Neural cell (in vitro differentiated cells): ENCODE data around the gene PIAS1. TPM values are rescaled to one million over a fixed set of nuclear protein-coding genes. Genes with fewer than 3 reads are reported as not detected.

ENCODE experiments used
- H2AFZ ChIP-seq: fragments of 200-600, 300-800 bp; sonication (generic), shearing (Covaris generic); 2 replicates; pipeline ENCODE4 v1.6.0; 2014; ENCODE audit warnings: low read depth, mild to moderate bottlenecking, antibody characterized with exemption, low read length, moderate library complexity
- H3F3A ChIP-seq: fragments of 200-600 bp; shearing (Covaris generic); 2 replicates; pipeline ENCODE4 v1.6.1; 2016; ENCODE audit warnings: mild to moderate bottlenecking, moderate library complexity, mixed read lengths, antibody characterized with exemption, low read length; ENCODE audit not compliant: insufficient read depth, poor library complexity, severe bottlenecking
- H3K27ac ChIP-seq: fragments of 200-600, 300-800 bp; sonication (generic), shearing (Covaris generic); 2 replicates; pipeline ENCODE4 v1.5.1; 2014; ENCODE audit warnings: mild to moderate bottlenecking, low read length, moderate library complexity
- H3K27me3 ChIP-seq: fragments of 300-800, 200-600 bp; sonication (generic), shearing (Covaris generic); 2 replicates; pipeline ENCODE4 v1.6.0; 2014; ENCODE audit warnings: mild to moderate bottlenecking, low read depth, low read length, moderate library complexity; ENCODE audit not compliant: insufficient read depth
- H3K36me3 ChIP-seq: fragments of 300-800, 200-600 bp; sonication (generic), shearing (Covaris generic); 2 replicates; pipeline ENCODE4 v1.5.1; 2014; ENCODE audit warnings: mild to moderate bottlenecking, antibody characterized with exemption, low read length, moderate library complexity; ENCODE audit not compliant: insufficient read depth
- H3K4me2 ChIP-seq: fragments of 300-800, 200-600 bp; sonication (generic), shearing (Covaris generic); 2 replicates; pipeline ENCODE4 v1.6.0; 2014; ENCODE audit warnings: mild to moderate bottlenecking, low read length
- H3K4me3 ChIP-seq: fragments of 300-800, 200-600 bp; sonication (generic), shearing (Covaris generic); 2 replicates; pipeline ENCODE4 v1.5.1; 2014; ENCODE audit warnings: mild to moderate bottlenecking, low read length, moderate library complexity
- H3K79me2 ChIP-seq: fragments of 200-600 bp; shearing (Covaris generic); replicated peaks from 2 replicates; pipeline ENCODE4 v1.6.0; 2014; ENCODE audit warnings: mild to moderate bottlenecking, low read length, moderate library complexity; ENCODE audit not compliant: insufficient read depth
- H3K9ac ChIP-seq: fragments of 300-800, 200-600 bp; sonication (generic), shearing (Covaris generic); 2 replicates; pipeline ENCODE4 v1.6.1; 2016; ENCODE audit warnings: mild to moderate bottlenecking, low read length, mixed read lengths
- H3K9me2 ChIP-seq: fragments of 200-600 bp; shearing (Covaris generic); 2 replicates; pipeline ENCODE4 v1.6.1; 2016; ENCODE audit warnings: mild to moderate bottlenecking, low read length, mixed read lengths; ENCODE audit not compliant: insufficient read depth
- H3K9me3 ChIP-seq: fragments of 200-600, 300-800 bp; sonication (generic), shearing (Covaris generic); 2 replicates; pipeline ENCODE4 v1.6.1; 2016; ENCODE audit warnings: mild to moderate bottlenecking, mixed run types, low read length, moderate library complexity, mixed read lengths
- H4K20me1 ChIP-seq: fragments of 200-600 bp; shearing (Covaris generic); 2 replicates; pipeline ENCODE4 v1.6.1; 2016; ENCODE audit warnings: mild to moderate bottlenecking, mixed run types; ENCODE audit not compliant: insufficient read depth
- EP300 ChIP-seq: fragments of 450-650 bp; conservative IDR thresholded peaks from 2 replicates; pipeline ENCODE4 v1.6.1; 2014; ENCODE audit warnings: antibody characterized with exemption, mild to moderate bottlenecking, moderate library complexity; ENCODE audit not compliant: poor library complexity, severe bottlenecking
- EZH2 ChIP-seq: fragments of 200-600, 300-800 bp; shearing (Covaris generic), sonication (generic); IDR thresholded peaks from 2 replicates; pipeline ENCODE4 v1.6.1; 2014; ENCODE audit warnings: antibody characterized with exemption, low read length, borderline replicate concordance, mild to moderate bottlenecking; ENCODE audit not compliant: insufficient read depth, poor library complexity, severe bottlenecking
- MXI1 ChIP-seq: fragments of 450-650 bp; conservative IDR thresholded peaks from 2 replicates; pipeline ENCODE4 v1.6.1; 2014; ENCODE audit warnings: antibody characterized with exemption, mild to moderate bottlenecking; ENCODE audit not compliant: poor library complexity, severe bottlenecking
- POLR2AphosphoS5 ChIP-seq: IDR thresholded peaks from 2 replicates; pipeline ENCODE4 v1.6.1; 2012
- RAD21 ChIP-seq: fragments of 450-650 bp; conservative IDR thresholded peaks from 2 replicates; pipeline ENCODE4 v1.6.1; 2014; ENCODE audit warnings: antibody characterized with exemption, mild to moderate bottlenecking, moderate library complexity
- SMC3 ChIP-seq: fragments of 450-650 bp; conservative IDR thresholded peaks from 2 replicates; pipeline ENCODE4 v1.6.1; 2014; ENCODE audit warnings: antibody characterized with exemption, mild to moderate bottlenecking, moderate library complexity; ENCODE audit not compliant: poor library complexity
- TAF1 ChIP-seq: IDR thresholded peaks from 2 replicates; pipeline ENCODE4 v1.6.1; 2012; ENCODE audit warnings: low read depth
- polyA plus RNA-seq: library from polyadenylated mRNA; depleted of rRNA; stranded (reverse); fragments of >200 nt; gene quantifications from 2 replicates; pipeline ENCODE4 v1.2.3, GENCODE V29; 2014
- TF ChIP-seq, protein P1 (sequence below): fragments of 450-650 bp; IDR thresholded peaks from 2 replicates; pipeline ENCODE4 v1.5.1; 2014; ENCODE audit warnings: antibody characterized with exemption, mild to moderate bottlenecking, moderate library complexity; ENCODE audit not compliant: poor library complexity, severe bottlenecking
- TF ChIP-seq, protein P2 (sequence below): IDR thresholded peaks from 2 replicates; pipeline ENCODE4 v1.6.1; 2012; ENCODE audit warnings: borderline replicate concordance

The PIAS1 gene
- polyA plus RNA-seq, 1 donor from 2014 or later, result 14.3 TPM

DNA sequence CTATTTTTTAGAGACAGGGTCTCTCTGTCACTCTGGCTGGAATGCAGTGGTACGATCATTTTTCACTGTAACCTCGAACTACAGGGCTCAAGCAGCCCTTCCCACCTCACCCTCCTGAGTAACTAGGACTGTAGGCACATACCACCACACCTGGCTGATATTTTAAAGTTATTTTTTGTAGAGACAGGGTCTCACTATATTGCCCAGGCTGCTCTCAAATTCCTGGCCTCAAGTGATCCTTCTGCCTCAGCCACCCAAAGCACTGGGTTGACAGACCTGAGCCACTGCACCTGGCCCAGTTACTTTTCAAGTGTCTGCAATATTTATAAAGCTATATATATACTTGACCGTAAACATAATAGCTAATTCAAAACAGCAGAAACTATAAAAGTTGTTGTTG, 75.0 kb downstream of the PIAS1 start:
- Histone ChIP-seq H3K27ac (no peak overlapping the region), H3K9ac (no peak overlapping the region), H3F3A (no peaks in the 10 kb centered on the region), H3K27me3 (no peaks in the 10 kb centered on the region), H3K9me2 (no peaks in the 10 kb centered on the region), H3K36me3 (no peaks in the 10 kb centered on the region), H3K9me3 (no peaks in the 10 kb centered on the region), H3K79me2 (peaks cover 16% of the 10 kb centered on the region), H3K4me2 (no peak overlapping the region), H4K20me1 (no peaks in the 10 kb centered on the region), H3K4me3 (no peak overlapping the region), H2AFZ (no peak overlapping the region)
- TF ChIP-seq POLR2AphosphoS5, result no peak
- TF ChIP-seq, protein P1, sequence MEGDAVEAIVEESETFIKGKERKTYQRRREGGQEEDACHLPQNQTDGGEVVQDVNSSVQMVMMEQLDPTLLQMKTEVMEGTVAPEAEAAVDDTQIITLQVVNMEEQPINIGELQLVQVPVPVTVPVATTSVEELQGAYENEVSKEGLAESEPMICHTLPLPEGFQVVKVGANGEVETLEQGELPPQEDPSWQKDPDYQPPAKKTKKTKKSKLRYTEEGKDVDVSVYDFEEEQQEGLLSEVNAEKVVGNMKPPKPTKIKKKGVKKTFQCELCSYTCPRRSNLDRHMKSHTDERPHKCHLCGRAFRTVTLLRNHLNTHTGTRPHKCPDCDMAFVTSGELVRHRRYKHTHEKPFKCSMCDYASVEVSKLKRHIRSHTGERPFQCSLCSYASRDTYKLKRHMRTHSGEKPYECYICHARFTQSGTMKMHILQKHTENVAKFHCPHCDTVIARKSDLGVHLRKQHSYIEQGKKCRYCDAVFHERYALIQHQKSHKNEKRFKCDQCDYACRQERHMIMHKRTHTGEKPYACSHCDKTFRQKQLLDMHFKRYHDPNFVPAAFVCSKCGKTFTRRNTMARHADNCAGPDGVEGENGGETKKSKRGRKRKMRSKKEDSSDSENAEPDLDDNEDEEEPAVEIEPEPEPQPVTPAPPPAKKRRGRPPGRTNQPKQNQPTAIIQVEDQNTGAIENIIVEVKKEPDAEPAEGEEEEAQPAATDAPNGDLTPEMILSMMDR, result no peak
- no peak for TF ChIP-seq MXI1
- TF ChIP-seq, protein P2, sequence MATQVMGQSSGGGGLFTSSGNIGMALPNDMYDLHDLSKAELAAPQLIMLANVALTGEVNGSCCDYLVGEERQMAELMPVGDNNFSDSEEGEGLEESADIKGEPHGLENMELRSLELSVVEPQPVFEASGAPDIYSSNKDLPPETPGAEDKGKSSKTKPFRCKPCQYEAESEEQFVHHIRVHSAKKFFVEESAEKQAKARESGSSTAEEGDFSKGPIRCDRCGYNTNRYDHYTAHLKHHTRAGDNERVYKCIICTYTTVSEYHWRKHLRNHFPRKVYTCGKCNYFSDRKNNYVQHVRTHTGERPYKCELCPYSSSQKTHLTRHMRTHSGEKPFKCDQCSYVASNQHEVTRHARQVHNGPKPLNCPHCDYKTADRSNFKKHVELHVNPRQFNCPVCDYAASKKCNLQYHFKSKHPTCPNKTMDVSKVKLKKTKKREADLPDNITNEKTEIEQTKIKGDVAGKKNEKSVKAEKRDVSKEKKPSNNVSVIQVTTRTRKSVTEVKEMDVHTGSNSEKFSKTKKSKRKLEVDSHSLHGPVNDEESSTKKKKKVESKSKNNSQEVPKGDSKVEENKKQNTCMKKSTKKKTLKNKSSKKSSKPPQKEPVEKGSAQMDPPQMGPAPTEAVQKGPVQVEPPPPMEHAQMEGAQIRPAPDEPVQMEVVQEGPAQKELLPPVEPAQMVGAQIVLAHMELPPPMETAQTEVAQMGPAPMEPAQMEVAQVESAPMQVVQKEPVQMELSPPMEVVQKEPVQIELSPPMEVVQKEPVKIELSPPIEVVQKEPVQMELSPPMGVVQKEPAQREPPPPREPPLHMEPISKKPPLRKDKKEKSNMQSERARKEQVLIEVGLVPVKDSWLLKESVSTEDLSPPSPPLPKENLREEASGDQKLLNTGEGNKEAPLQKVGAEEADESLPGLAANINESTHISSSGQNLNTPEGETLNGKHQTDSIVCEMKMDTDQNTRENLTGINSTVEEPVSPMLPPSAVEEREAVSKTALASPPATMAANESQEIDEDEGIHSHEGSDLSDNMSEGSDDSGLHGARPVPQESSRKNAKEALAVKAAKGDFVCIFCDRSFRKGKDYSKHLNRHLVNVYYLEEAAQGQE, result no peak
- no peak for TF ChIP-seq TAF1
- TF ChIP-seq EP300, result no peak
- TF ChIP-seq EZH2, result no peak
- no peak for TF ChIP-seq SMC3

DNA sequence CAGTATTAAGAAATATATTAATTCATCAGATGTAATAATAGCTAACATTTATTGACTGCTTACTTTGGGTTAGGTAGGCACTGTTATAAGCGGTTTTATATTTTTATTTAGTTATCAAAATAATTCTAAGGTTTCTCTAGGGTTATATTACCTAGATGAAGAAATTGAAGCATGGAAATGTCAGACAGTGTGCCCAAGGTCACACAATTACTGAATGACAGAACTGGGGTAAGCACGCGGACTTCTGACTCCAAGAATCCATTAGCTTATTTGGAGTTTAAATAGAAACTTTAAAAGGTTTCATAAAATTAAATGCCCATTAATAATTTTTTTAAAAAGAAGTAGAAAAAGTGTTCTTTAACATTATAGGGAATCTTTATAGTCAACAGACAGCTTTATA, 76.7 kb downstream of the PIAS1 start:
- Histone ChIP-seq H3K79me2 (peaks cover 16% of the 10 kb centered on the region), H3K9ac (no peak overlapping the region), H4K20me1 (no peaks in the 10 kb centered on the region), H3K4me3 (no peak overlapping the region), H3K9me3 (no peaks in the 10 kb centered on the region), H3K9me2 (no peaks in the 10 kb centered on the region), H3K4me2 (no peak overlapping the region), H3F3A (no peaks in the 10 kb centered on the region), H3K36me3 (no peaks in the 10 kb centered on the region), H2AFZ (no peak overlapping the region), H3K27me3 (no peaks in the 10 kb centered on the region), H3K27ac (no peak overlapping the region)
- TF ChIP-seq EZH2 (no peak), EP300 (no peak), RAD21 (no peak)
- TF ChIP-seq, protein P1, result no peak
- TF ChIP-seq, protein P2, result no peak
